Effector CD4-positive, alpha-beta T cell (primary cell): ENCODE results near the gene RHBDL2. TPM values are rescaled to one million over a fixed set of nuclear protein-coding genes. Genes with fewer than 3 reads are reported as not detected.
"Not testable (repeated sequence)": the region's sequence is repeated elsewhere in the genome, so short reads cannot be mapped to it uniquely, and the experiment has no call there.

Experiments
- DNase-seq: peaks from one replicate; pipeline ENCODE4 v3.0.0-alpha.2; 2020
- total RNA-seq: gene quantifications from one replicate; lab custom pipeline; 2026; lab: John Stamatoyannopoulos, UW

Gene RHBDL2, protein sequence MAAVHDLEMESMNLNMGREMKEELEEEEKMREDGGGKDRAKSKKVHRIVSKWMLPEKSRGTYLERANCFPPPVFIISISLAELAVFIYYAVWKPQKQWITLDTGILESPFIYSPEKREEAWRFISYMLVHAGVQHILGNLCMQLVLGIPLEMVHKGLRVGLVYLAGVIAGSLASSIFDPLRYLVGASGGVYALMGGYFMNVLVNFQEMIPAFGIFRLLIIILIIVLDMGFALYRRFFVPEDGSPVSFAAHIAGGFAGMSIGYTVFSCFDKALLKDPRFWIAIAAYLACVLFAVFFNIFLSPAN
- total RNA-seq: not detected

DNA sequence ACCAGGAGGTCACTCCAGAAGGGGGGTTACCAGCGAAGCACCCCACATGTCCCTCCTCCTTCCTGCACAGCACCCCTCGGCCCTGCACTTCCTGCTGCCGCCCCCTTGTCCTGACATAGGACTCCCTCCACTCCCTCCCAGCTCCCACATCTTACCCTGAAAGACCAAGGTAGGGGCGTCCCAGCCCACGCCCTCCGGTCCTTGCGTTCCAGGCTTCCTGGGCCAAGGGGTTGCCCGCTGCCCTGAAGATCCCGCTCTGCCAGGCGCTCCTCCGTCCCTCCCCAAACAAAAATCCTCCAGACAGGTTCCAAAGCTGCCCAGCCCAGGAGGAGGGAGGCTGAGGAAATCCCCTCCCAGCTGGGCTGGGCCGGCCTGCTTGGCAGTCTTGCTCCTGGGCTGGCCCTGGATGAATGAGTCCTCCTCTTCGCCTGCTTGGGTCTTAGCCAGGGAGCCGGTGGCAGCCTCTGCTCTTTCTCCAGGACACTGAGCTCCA lies at the start of gene RHBDL2:
Gene RHBDL2 (minus strand): TSS at position 304 of the 493 bp plus-strand sequence. CDS start 22,618 bp downstream, outside the sequence.
- DNase-seq: no peak

DNA sequence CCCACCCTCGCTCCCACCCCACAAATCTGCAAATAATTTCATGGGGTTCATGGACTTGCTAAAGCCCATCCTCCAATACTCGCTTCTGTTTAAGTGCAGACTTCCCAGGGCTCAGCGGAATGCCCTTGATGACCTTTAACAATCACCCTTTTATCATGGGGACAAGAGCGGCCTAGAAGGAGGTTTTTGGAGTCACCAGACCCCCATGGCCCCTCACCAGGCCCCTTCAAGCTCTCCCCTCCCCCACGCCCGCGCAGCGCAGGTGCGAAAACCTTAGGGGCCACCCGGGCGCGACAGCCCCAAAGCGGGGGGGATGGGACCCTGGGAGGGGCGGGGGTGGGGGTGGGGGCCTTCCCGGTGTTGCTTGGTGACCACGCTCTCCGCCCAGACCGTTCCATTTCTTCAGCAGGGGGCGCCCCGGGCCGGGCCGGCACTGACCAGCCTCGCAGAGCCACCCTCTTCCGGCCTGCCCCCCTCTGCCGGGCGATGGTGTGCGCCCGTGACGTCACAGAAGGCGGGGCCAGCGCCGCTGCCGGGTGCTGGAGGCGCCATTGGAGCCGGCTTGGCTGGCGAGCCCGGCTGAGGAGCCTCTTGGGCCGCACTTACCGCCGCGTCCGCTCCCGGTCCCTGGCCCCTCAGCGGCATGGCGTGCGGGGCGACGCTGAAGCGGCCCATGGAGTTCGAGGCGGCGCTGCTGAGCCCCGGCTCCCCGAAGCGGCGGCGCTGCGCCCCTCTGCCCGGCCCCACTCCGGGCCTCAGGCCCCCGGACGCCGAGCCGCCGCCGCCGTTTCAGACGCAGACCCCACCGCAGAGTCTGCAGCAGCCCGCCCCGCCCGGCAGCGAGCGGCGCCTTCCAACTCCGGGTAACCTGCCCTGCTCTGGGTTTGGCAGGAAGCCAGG lies 49.4 kb upstream of the RHBDL2 start, which contains the start of gene AKIRIN1:
Gene AKIRIN1 (plus strand): TSS at position 539 of the 900 bp plus-strand sequence. CDS start 105 bp downstream, at position 644.
- peak; percentile 88 for DNase-seq

DNA sequence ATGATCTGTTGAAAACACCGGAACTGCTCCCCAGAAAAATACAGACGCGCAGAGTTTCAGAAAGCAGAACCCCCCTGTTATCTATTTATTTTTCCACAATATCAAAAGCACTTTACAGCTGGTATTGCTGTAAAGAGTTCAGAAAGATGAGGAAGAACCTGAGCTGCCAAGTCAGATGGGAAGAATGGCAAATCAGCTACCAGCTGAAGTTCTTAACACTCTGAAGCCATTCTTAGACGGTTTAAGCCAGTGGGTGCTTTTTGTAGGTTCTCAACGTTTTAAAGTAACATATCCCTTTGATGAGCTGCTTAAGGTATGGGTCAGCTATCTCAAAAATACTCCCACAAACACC lies 48.7 kb upstream of the RHBDL2 start:
- no peak for DNase-seq

DNA sequence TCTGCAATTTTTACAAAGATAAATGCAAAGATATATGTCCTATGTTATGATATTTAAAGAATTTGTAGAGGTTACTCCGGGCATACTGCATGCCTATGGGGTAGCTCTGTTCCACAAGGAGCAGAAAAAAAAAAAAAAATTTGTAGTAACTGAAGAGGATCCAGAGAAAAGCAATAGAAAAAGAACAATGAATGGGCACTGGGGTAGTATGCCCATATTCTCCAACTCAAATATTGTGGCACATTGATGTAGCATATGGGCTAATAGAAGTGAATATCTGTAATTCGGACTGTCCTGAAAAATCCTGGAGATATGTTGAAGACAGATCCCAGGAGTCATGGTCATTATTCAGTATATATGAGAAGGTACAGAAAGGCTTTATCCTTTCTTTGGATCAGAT lies 48.3 kb upstream of the RHBDL2 start:
- no peak for DNase-seq

DNA sequence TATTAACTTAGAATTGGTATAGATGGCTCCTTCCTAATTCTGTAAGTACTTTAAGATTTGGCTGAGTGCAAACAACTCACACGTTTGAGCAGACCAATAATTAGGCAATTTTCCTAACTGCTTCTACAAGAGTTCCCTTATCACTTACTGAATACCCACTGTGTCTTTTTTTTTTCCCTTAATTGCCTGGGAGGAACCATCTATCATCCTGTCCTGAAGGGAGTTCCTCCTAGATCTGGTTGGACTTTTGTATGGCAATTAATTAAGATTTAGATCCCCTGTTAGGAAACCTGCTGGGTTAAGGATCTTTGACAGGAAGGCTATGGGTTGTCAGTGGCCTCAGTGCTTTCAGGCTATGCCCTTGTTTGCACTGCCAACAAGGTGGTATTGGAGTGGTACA lies 37.8 kb upstream of the RHBDL2 start:
- DNase-seq: not testable (repeated sequence)

DNA sequence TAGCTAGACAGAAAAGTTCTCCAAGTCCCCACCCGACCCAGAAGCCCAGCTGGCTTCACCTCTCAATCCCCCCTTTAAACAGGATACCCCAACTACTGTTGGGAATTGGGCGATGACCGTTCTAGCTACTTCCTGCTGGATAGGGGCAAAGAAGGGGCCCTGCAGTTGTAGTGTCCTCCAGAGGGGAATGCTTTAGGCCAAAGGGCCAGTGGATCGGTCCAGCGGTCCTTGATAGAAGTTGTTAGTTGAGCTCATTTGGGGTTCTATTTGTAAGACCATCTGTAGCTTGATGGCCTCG lies 36.6 kb upstream of the RHBDL2 start:
- peak; percentile 7 for DNase-seq

DNA sequence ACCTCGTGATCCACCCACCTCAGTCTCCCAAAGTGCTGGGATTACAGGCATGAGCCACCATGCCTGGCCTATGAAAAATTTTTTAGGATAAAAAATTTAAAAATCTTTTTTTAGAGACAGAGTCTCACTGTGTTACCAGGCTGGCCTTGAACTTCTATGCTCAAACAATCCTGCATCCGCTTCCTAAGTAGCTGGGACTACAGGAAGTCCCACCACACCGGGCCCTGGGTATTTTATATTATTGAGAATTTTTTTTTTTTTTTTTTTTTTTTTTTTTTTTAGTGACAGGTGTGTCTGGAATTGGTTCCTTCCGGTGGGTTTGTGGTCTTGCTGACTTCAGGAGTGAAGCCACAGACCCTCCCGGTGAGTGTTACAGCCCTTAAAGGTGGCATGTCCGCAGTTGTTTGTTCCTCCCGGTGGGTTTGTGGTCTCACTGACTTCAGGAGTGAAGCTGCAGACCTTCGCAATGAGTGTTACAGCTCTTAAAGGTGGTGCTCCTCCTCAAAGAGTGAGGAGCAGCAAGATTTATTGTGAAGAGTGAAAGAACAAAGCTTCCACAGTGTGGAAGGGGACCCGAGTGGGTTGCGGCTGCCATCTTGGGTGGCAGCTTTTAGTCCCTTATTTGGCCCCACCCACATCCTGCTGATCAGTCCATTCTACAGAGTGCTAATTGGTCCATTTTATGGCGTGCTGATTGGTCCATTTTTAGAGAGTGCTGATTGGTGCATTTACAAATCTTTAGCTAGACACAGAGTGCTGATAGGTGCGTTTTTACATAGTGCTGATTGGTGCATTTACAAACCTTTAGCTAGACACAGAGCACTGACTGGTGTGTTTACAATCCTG lies 36.0 kb upstream of the RHBDL2 start:
- peak; percentile 65 for DNase-seq

DNA sequence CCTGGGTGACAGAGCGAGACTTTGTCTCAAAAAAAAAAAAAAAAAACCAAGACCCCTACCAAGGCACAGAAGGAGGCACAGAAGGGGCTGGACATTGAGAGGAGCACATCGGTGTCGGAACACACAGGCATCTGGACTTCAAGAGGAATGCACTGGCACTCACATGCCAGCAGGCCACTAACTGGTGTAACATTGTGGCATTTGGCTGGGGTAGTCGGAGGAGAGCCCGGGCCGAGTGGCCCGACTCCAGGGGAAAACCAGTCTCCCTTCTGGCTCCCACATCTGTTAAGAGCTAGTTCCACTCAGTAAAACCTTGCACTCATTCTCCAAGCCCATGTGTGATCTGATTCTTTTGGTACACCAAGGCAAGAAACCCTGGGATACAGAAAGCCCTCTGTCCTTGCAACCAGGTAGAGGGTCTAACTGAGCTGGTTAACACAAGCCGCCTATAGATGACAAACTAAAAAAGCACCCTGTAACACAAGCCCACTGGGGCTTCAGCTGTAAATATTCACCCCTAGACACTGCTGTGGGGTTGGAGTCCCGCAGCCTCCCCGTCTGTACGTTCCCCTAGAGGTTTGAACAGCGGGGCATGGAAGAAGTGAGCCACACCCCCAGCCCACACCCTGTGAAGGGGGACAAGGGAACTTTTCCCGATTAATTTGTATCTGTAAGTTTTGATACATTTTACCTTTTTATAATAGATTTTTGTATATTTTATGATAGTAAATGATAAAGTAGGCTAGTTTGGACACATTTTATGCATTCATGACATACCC lies 32.2 kb upstream of the RHBDL2 start:
- no peak for DNase-seq

DNA sequence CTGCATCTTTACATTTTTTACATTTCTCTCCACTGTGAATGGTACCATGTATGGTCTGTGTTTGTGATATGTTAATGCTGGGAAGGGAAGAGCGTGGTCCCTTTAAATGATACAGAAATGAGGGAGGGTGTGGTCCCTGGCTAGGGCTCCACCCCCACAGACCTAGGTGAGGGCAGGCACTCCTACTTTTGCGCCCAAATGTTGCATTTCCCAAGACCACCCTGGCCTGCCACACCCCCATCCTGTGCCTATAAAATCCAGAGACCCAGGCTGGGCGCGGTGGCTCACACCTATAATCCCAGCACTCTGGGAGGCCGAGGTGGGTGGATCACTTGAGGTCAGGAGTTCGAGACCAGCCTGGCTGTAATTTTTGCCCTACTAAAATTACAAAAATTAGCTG lies 31.5 kb upstream of the RHBDL2 start:
- not testable (repeated sequence) for DNase-seq

DNA sequence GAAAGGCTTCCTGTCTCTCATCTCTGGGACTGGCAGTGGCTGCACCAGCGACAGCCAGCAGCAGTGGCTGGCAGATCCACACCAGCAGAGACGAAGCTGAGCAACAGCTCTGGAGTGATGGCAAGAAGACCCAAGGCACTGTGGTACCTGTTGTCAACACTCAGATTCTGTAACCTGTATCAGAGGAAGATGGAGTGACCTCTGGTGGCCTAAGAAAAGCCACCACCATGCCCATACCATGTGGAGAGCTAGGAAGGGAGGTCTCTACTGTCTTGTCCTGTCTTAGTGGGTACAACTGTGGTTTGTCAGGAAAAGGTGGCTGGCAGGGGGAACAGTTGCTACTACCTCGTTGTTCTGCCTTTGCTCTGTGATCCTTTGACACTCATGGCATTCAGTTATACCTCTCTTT lies 22.5 kb upstream of the RHBDL2 start:
- no peak for DNase-seq

DNA sequence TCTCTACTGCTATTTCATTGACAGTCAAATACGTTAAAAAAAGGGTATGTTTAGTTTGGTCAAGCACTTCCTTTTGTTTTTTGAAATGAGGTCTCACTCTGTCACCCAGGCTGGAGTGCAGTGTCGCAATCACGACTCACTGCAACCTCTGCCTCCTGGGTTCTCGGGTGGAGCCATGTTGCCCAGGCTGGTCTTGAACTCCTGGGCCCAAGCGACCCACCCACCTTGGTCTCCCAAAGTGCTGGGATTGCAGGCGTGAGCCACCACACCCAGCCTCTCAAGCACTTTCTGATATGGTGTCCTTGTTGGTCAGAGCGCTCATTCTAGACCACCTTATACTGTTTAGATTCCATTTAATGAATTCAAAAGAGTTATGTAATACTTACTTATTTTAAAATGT lies 20.9 kb upstream of the RHBDL2 start:
- DNase-seq: no peak

DNA sequence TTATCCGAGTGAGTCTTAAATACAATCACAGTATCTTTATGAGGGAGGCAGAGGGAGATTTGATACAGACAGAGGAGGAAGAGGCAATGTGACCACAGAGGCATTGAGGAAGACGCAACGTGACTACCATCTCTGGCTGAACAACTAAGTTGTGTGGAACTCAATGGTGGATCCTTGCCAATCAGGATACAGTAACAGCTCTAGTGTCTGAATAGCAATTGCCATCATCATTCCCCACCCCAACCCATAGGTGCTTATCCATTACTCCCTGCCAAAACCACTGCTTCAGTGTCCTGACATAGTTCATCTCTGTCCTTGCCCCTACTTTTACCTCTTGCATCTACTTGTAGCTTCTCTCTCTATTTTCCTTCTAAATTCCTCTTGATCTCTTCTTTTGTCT lies 20.5 kb upstream of the RHBDL2 start:
- no peak for DNase-seq

DNA sequence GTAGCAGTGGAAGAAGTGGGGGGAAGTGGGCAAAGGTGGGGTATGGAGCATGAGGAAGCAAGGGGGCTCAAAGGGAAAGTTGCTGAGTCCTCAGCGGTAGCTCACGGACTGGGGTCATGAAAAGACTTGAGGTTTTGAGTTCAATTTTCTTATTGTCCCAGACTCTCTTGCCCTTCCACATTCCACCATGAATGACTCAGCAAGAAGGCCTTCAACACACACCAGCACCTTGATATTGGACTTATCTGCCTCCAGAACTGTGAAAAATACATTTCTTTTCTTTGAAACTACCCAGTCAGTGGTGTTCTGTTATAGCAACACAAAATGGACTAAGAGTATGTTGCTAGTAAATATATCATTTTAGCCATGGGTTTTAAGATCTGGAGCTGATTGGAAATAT lies 17.3 kb upstream of the RHBDL2 start:
- DNase-seq: no peak

DNA sequence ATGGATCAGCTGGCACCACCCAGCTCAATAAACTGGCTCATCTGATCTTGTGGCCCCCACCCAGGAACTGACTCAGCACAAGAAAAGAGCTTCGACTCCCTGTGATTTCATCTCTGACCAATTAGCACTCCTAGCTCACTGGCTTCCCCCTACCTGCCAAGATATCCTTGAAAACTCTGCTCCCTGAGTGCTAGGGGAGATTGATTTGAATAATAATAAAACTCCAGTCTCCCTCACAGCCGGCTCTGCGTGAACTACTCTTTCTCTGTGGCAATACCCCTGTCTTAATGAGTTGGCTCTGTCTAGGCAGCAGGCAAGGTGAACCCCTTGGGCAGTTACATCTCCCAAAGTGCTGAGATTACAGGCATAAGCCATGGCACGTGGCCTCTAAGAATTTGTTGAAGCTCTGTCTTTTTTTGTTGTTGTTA lies 11.8 kb upstream of the RHBDL2 start:
- no peak for DNase-seq

DNA sequence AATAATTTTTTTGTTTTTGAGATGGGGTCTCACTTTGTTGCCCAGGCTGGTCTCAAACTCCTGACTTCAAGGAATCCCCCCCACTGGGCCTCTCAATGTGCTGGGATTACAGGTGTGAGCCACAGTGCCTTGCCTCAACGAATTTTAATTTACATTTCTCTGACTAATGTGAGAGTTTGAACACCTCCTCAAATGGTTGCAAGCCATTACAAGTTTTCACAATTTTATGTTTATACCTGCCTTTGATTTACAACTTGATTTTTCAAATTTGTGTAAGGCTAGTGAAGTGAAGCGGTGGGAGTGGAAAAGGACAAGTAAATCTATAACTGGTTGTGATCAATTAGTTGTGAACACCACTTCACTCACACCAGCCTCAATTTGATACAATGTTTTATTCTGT lies 8.9 kb upstream of the RHBDL2 start:
- no peak for DNase-seq

DNA sequence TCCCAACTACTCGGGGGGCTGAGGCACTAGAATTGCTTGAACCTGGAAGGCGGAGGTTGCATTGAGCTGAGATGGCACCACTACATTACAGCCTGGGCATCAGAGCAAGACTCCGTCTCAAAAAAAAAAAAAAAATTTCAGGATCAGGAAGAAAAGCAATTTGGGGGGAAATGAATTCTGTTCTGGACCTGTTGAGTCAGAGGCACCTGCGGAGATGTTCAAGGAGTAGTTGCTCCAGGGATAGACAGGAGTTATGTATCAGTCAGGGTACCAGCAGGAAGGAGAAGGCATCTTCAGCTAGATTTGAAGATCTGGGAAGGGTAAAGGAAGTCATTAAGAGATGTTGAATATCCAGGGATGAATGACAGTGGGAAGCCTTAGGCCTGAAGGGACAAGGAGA lies 2.9 kb upstream of the RHBDL2 start:
- no peak for DNase-seq

DNA sequence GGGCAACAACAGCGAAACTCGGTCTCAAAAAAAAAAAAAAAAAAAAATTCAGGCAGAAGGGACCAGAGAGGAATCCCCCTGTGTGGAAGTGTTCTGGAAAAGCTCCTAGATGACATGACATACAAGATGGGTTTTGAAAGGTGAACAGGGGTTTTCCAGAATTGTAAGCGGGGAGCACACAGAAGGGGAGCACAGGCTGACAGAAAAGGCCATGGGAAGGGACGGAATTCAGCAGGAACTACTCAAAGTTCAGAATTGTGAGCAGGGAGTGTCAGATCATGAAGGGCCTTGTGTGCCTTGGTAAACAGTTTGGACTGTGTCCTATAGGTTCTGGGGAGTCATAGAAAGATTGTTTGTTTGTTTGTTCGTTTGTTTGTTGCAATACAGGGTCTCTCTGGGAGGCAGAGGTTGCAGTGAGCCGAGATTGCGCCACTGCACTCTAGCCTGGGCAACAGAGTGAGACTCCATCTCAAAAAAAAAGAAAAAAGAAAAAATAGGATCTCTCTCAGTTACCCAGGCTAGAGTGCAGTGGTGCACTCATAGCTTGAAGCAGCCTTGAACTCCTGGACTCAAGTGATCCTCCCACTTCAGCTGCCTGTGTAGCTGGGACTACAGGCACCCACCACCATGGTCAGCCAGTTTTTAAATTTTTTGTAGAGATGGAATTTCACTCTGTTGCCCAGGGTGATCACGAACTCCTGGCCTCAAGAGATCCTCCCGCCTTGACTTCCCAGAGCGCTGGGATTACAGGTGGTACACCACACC lies 1.2 kb upstream of the RHBDL2 start:
- no peak for DNase-seq

DNA sequence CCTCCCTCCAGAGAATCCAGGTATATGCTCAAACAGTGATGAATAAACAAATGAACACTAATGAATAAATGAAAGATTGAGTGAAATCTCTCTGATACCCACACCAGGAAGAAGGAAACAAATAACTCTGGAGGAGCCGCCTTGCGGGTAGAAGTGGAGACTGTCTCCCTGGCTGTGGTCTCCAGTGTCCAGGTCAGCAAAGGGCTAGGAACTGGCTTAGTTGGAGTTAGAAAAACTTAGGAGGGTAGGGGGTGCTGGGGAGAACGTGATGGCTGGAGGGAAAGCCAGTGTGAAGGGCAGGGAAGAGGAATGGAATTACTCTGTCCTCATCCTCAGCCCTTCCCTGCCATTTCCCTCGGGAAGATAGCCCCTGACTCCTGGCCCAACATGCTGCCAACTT lies 537 bp downstream of the RHBDL2 start:
- DNase-seq: no peak

DNA sequence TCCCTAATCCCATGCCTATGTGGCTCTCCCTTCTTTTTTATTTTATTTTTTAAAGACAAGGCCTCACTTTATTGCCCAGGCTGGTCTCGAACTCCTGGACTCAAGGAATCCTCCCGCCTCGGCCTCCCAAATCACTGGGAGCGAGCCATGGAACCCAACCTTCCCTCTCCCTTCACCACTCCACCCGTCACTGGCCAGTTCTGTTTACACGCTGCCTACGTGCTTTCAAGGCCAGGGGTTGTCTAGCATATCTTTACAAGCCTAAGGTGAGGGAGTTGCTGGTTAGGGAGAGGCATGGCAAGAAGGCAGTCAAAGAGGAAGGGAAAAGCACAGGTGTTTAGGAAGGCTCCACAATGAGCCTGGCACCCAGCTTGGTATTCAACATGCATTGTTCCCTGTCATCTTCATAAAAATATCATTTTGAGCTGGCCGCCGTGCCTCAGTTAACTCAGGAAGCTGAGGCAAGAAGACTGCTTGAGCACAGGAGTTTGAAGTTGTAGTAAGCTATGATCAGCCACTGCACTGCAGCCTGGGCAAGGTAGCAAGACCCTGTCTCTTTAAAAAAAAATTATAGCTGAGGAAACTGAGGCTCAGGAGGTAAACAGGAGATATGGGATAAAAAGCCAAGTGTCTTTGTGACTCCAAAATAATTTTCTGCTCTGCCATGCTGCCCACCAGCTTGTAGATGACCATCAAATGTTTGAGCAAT lies 1.1 kb downstream of the RHBDL2 start:
- no peak for DNase-seq

DNA sequence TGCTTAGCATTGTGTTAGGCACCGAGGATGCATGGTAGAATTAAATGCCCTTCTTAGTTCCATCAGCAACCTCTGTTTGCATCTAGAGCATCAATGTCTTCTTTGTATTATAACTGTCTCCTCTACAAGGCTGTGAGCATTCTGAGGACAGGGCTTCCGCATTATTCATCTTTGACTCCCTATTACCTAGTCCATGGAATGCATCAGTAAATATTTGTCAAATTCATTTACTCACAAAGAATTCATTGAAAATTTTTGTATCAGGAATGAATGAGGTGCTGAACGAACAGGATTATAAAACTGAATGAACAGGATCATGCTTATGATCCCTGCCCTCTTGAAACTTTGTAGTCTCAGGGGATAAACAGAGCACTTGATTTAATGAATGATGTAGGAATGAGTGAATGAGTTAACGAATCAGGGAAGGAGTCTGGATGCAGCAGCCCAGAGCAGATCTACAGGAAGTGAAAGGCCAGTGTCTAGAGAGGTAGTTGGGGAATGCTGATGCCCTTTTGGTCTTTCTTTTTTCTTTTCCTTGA lies 2.8 kb downstream of the RHBDL2 start:
- DNase-seq: no peak
